ENCODE data around the gene HDAC8.
A peak's percentile ranks its signal among the peaks of the same experiment; 100 is the strongest.

DNA sequence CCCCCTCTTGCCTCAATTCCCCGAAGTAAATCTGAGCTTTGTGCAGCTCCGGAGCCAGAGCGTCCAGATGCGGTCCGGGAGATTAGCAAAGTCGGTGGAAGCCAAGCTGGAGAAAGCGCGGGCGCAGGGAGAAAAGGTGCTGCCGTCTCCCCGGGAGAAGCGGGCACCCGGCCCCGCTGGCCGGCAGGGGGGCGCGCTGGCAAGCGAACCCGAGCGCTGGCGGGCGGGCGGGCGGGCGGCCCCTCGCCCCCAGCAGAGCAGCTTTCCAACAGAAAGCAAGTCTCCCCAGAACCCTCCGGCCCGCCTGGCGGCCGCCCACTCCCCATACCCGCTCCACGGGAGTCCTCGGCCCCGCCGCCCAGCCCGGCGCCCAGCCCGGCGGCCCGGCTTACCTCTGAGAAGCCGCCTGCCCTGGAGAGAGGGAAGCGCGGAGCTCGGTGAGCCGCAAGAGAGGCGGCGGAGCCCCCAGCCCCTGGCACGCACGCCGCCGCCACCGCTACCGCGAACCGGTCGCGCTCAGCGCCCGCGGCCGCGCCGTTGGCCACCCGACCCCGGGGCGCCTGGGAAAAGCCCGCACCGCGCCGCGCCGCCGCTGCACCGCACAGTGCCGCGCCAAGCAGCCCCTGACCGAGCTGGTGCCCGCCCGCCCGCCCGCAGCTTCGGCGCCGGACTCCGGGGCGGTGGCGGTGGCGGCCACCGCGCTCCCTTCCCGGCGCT lies 266.4 kb downstream of the HDAC8 start:
- TF ChIP-seq, protein P1, sequence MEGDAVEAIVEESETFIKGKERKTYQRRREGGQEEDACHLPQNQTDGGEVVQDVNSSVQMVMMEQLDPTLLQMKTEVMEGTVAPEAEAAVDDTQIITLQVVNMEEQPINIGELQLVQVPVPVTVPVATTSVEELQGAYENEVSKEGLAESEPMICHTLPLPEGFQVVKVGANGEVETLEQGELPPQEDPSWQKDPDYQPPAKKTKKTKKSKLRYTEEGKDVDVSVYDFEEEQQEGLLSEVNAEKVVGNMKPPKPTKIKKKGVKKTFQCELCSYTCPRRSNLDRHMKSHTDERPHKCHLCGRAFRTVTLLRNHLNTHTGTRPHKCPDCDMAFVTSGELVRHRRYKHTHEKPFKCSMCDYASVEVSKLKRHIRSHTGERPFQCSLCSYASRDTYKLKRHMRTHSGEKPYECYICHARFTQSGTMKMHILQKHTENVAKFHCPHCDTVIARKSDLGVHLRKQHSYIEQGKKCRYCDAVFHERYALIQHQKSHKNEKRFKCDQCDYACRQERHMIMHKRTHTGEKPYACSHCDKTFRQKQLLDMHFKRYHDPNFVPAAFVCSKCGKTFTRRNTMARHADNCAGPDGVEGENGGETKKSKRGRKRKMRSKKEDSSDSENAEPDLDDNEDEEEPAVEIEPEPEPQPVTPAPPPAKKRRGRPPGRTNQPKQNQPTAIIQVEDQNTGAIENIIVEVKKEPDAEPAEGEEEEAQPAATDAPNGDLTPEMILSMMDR (conservative IDR thresholded peaks at IDR 0.05): 0 out of 2 replicates have a peak, but pooled peaks have one; percentile 4
- TF ChIP-seq ZFX (IDR thresholded peaks at IDR 0.05): no peak

All from C4-2B (cell line).